IMR-90 (cell line): ENCODE measurements around the gene ADAMTS6. TPM values are rescaled to one million over a fixed set of nuclear protein-coding genes. Genes with fewer than 3 reads are reported as not detected.

ENCODE experiments used
- ATAC-seq: fragments of 200-7000 bp; cut with Tn5 transposase; 2 replicates; pipeline ENCODE4 v1.9.1; 2020; ENCODE audit warnings: low read depth, mild to moderate bottlenecking, moderate library complexity
- BruUV-seq: library from RNA; stranded (reverse); fragments of 400-500 nt; replicated peaks from 2 replicates; lab custom pipeline; 2021; lab: Mats Ljungman, UMichigan
- CTCF ChIA-PET: fragments of 300-600 bp; formaldehyde crosslinking; extraction: SDS; loops from one replicate; lab custom pipeline; 2021; ENCODE audit warnings: antibody characterized with exemption; lab: Yijun Ruan, JAX
- POLR2A ChIA-PET: fragments of 300-600 bp; sonication (Branson Sonifier 250); formaldehyde crosslinking; loops from one replicate; lab custom pipeline; 2022; ENCODE audit warnings: antibody characterized with exemption; ENCODE audit not compliant: unreplicated experiment; lab: Charles Lee
- DNase-seq: peaks from one replicate; pipeline ENCODE4 v3.0.0; 2013
- H2AFZ ChIP-seq: replicated peaks from 2 replicates; pipeline ENCODE3; 2013; ENCODE audit warnings: low read length, mild to moderate bottlenecking; ENCODE audit not compliant: poor library complexity
- H2AK5ac ChIP-seq: 2 replicates; pipeline ENCODE4 v1.6.1; 2013; ENCODE audit warnings: low read depth, low read length, inconsistent platforms
- H2AK9ac ChIP-seq: replicated peaks from 2 replicates; pipeline ENCODE3; 2013; ENCODE audit warnings: mild to moderate bottlenecking, low read depth, low read length, moderate library complexity; ENCODE audit not compliant: poor library complexity
- H2BK120ac ChIP-seq: 2 replicates; pipeline ENCODE4 v1.6.1; 2013; ENCODE audit warnings: low read depth, low read length, inconsistent platforms
- H2BK15ac ChIP-seq: 3 replicates; pipeline ENCODE4 v1.6.1; 2013; ENCODE audit warnings: low read depth, low read length, inconsistent platforms
- H2BK20ac ChIP-seq: 2 replicates; pipeline ENCODE4 v1.6.1; 2013; ENCODE audit warnings: low read depth, mild to moderate bottlenecking, inconsistent platforms, low read length, moderate library complexity
- H2BK5ac ChIP-seq: 2 replicates; pipeline ENCODE4 v1.6.1; 2013; ENCODE audit warnings: mild to moderate bottlenecking, low read depth, low read length, inconsistent platforms; ENCODE audit not compliant: poor library complexity, severe bottlenecking
- H3K14ac ChIP-seq: replicated peaks from 2 replicates; pipeline ENCODE4 v1.6.1; 2013; ENCODE audit warnings: low read depth, low read length, inconsistent platforms
- H3K18ac ChIP-seq: 2 replicates; pipeline ENCODE4 v1.6.1; 2013; ENCODE audit warnings: low read depth, low read length, control low read depth
- H3K23ac ChIP-seq: 2 replicates; pipeline ENCODE4 v1.6.1; 2013; ENCODE audit warnings: low read depth, low read length, inconsistent platforms
- H3K27ac ChIP-seq: 2 replicates; pipeline ENCODE4 v1.5.1; 2013; ENCODE audit warnings: mild to moderate bottlenecking, control low read depth, low read length; ENCODE audit not compliant: insufficient read depth
- H3K27me3 ChIP-seq: 2 replicates; pipeline ENCODE4 v1.6.1; 2013; ENCODE audit warnings: low read length; ENCODE audit not compliant: control insufficient read depth, insufficient read depth
- H3K36me3 ChIP-seq: 2 replicates; pipeline ENCODE4 v1.6.1; 2013; ENCODE audit warnings: low read length, mixed read lengths; ENCODE audit not compliant: control insufficient read depth, insufficient read depth
- H3K4ac ChIP-seq: 2 replicates; pipeline ENCODE4 v1.6.1; 2013; ENCODE audit warnings: low read depth, low read length, inconsistent platforms
- H3K4me1 ChIP-seq: 2 replicates; pipeline ENCODE4 v1.6.1; 2013; ENCODE audit warnings: low read length, mixed read lengths; ENCODE audit not compliant: control insufficient read depth, insufficient read depth
- H3K4me2 ChIP-seq: 2 replicates; pipeline ENCODE4 v1.6.1; 2013; ENCODE audit warnings: low read depth, mild to moderate bottlenecking, control low read depth, low read length, moderate library complexity
- H3K4me3 ChIP-seq: 2 replicates; pipeline ENCODE4 v1.5.1; 2013; ENCODE audit warnings: low read depth, mild to moderate bottlenecking, control low read depth, low read length, moderate library complexity; ENCODE audit not compliant: insufficient read depth
- H3K56ac ChIP-seq: 2 replicates; pipeline ENCODE4 v1.6.1; 2013; ENCODE audit warnings: low read length, inconsistent platforms; ENCODE audit not compliant: insufficient read depth; ENCODE audit errors: extremely low read depth
- H3K79me1 ChIP-seq, 2 experiments: 2 replicates each; pipeline ENCODE4 v1.6.1; 2013; ENCODE audit warnings: low read length in 2 of 2, inconsistent platforms in 1 of 2, low read depth in 1 of 2
- H3K9ac ChIP-seq: 2 replicates; pipeline ENCODE4 v1.6.1; 2013; ENCODE audit warnings: low read depth, low read length, control low read depth
- H3K9me1 ChIP-seq: 2 replicates; pipeline ENCODE4 v1.6.1; 2013; ENCODE audit warnings: low read length, inconsistent platforms; ENCODE audit not compliant: insufficient read depth
- H3K9me3 ChIP-seq: 2 replicates; pipeline ENCODE4 v1.6.1; 2013; ENCODE audit warnings: low read length; ENCODE audit not compliant: control insufficient read depth, insufficient read depth
- H4K20me1 ChIP-seq: 2 replicates; pipeline ENCODE4 v1.6.1; 2013; ENCODE audit warnings: low read length, inconsistent platforms; ENCODE audit not compliant: insufficient read depth
- H4K5ac ChIP-seq: 2 replicates; pipeline ENCODE4 v1.6.1; 2013; ENCODE audit warnings: mild to moderate bottlenecking, low read depth, low read length, control low read depth
- H4K8ac ChIP-seq, 2 experiments: 2 replicates each; pipeline ENCODE4 v1.6.1; 2013; ENCODE audit warnings: low read depth in 2 of 2, low read length in 2 of 2, control low read depth in 1 of 2, inconsistent platforms in 1 of 2
- H4K91ac ChIP-seq: 2 replicates; pipeline ENCODE4 v1.6.1; 2013; ENCODE audit warnings: low read depth, low read length, inconsistent platforms; ENCODE audit not compliant: insufficient read depth
- FOS ChIP-seq: fragments of 150-350 bp; IDR thresholded peaks from 2 replicates; pipeline ENCODE4 v1.6.1; 2016; ENCODE audit warnings: low read depth, low read length
- MAFK ChIP-seq: IDR thresholded peaks from 2 replicates; pipeline ENCODE4 v1.6.1; 2012; ENCODE audit warnings: low read depth, low read length, improper control_type of control experiment
- MAZ ChIP-seq: IDR thresholded peaks from 2 replicates; pipeline ENCODE4 v1.6.1; 2012; ENCODE audit warnings: low read depth, mild to moderate bottlenecking, low read length, improper control_type of control experiment, moderate library complexity, borderline replicate concordance
- MXI1 ChIP-seq: IDR thresholded peaks from 2 replicates; pipeline ENCODE4 v1.6.1; 2012; ENCODE audit warnings: low read depth, mild to moderate bottlenecking, low read length, moderate library complexity, borderline replicate concordance
- NFE2L2 ChIP-seq: fragments of 150-350 bp; IDR thresholded peaks from 2 replicates; pipeline ENCODE4 v1.6.1; 2016; ENCODE audit warnings: low read depth, mild to moderate bottlenecking, low read length
- POLR2A ChIP-seq: IDR thresholded peaks from 2 replicates; pipeline ENCODE4 v1.6.1; 2012; ENCODE audit warnings: mild to moderate bottlenecking, low read depth, low read length
- RAD21 ChIP-seq: IDR thresholded peaks from 2 replicates; pipeline ENCODE4 v1.6.1; 2012; ENCODE audit warnings: low read length, improper control_type of control experiment
- RCOR1 ChIP-seq: IDR thresholded peaks from 2 replicates; pipeline ENCODE4 v1.6.1; 2012; ENCODE audit warnings: mild to moderate bottlenecking, low read length, improper control_type of control experiment; ENCODE audit not compliant: insufficient replicate concordance
- RFX5 ChIP-seq: IDR thresholded peaks from 2 replicates; pipeline ENCODE4 v1.8.0; 2012; ENCODE audit warnings: low read depth, mild to moderate bottlenecking, low read length, moderate library complexity
- USF2 ChIP-seq: fragments of 150-350 bp; IDR thresholded peaks from 2 replicates; pipeline ENCODE4 v1.6.1; 2017; ENCODE audit warnings: mild to moderate bottlenecking, antibody characterized with exemption, low read length, low read depth
- WGBS, 2 experiments: methylation state at CpG; one replicate each; pipeline versions ENCODE4 v1.1.5 to v1.1.7; 2013; ENCODE audit warnings: missing lambda C conversion rate in 2 of 2; ENCODE audit not compliant: insufficient read length in 1 of 2; ENCODE audit errors: extremely low coverage in 2 of 2; 5-methylcytosine and 5-hydroxymethylcytosine counted together
- dilution Hi-C: fragments of 300-500 bp; cut with HindIII; formaldehyde crosslinking; loops from one replicate; pipeline ENCODE4 v1.14.3; 2018; ENCODE audit warnings: low sequenced_read_pairs; ENCODE audit not compliant: unreplicated experiment
- in situ Hi-C: fragments of 300-500 bp; cut with MboI; formaldehyde crosslinking; loops from 3 replicates; pipeline ENCODE4 v1.14.3; 2019; ENCODE audit warnings: low sequenced_read_pairs, inconsistent platforms, mixed read lengths
- intact Hi-C: fragments of 100-400 bp; cut with micrococcal nuclease; formaldehyde crosslinking; loops from 2 replicates; pipeline ENCODE4 v1.10.0; 2022
- polyA plus RNA-seq, 3 experiments: library from polyadenylated mRNA; depleted of rRNA; stranded (reverse); fragments of >200 nt; gene quantifications; 2 replicates each; pipeline ENCODE4 v1.2.3, GENCODE V29; 2012; ENCODE audit warnings: low replicate concordance in 1 of 3
- total RNA-seq: library from RNA; depleted of rRNA; stranded (reverse); fragments of >200 nt; gene quantifications from 2 replicates; pipeline ENCODE4 v1.2.3, GENCODE V29; 2012

Gene ADAMTS6
- total and polyA plus RNA-seq, 2 of the 4 experiments (the other 2 are of a cell fraction) = 23.9 to 173 TPM

GRCh38 chr5:65255294-65255693 lies 226.4 kb downstream of the ADAMTS6 start:
- Histone ChIP-seq H2BK120ac (no peak overlapping the region), H3K79me1 (no peaks in the 10 kb centered on the region), H3K27me3 (no peaks in the 10 kb centered on the region), H2BK20ac (no peak overlapping the region), H2AK9ac (no peak overlapping the region), H3K27ac (no peak overlapping the region), H3K23ac (no peak overlapping the region), H4K8ac (no peak overlapping the region), H4K91ac (no peak overlapping the region), H4K20me1 (no peaks in the 10 kb centered on the region), H3K14ac (no peak overlapping the region), H3K9me3 (no peaks in the 10 kb centered on the region), H2BK15ac (no peak overlapping the region), H2BK5ac (no peak overlapping the region), H3K9me1 (no peaks in the 10 kb centered on the region), H2AFZ (no peak overlapping the region), H3K4me2 (no peak overlapping the region), H3K4me1 (no peaks in the 10 kb centered on the region; the same call in 1 of the 2 replicates), H2AK5ac (no peak overlapping the region), H3K4me3 (no peak overlapping the region), H4K5ac (no peak overlapping the region; the same call in 1 of the 2 replicates), H3K4ac (no peak overlapping the region), H3K36me3 (peaks cover 4% of the 10 kb centered on the region), H3K56ac (no peak overlapping the region), H3K9ac (no peak overlapping the region), H3K18ac (no peak overlapping the region)
- CTCF ChIA-PET = no interaction called here
- no CpG with 5 or more reads among the region's 3 CpGs for WGBS, 2 experiments
- intact Hi-C loops = no loop called here
- DNase-seq (no peak), ATAC-seq (no peak)
- BruUV-seq = no TSS peak
- POLR2A ChIA-PET = no interaction called here
- no peak for TF ChIP-seq RCOR1
- no peak for TF ChIP-seq MAFK
- no peak for TF ChIP-seq NFE2L2
- TF ChIP-seq RAD21 = no peak
- TF ChIP-seq RFX5 = no peak
- TF ChIP-seq USF2 = no peak
- TF ChIP-seq MAZ = no peak
- no peak for TF ChIP-seq MXI1
- no peak for TF ChIP-seq FOS
- no peak for TF ChIP-seq POLR2A
- dilution Hi-C loops = no loop called here
- in situ Hi-C loops = no loop called here
